ENCODE data around the gene GPC6.

The GPC6 gene

DNA sequence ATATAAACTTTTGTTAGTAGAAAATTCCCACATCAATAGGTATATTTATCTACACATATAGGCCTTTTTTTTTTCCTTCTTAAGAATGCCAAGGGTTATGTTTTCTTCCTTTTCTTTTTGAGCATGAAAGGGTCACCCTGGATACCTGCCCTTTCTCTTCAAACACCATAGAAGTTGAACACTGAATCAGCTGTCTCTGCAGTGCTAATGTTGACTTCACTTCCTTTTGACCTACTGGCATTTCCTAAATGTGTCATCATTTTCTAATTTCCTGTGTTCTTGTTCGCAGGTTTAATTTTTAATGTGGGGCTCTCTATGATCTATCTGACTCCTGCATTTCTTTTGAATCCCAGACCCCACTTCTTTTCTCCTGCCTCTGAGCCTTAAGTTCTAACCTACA, 532.0 kb downstream of the GPC6 start:
- H3K27ac Mint-ChIP-seq: no peak overlapping the region
- H3K4me1 Mint-ChIP-seq: peaks cover 14% of the 10 kb centered on the region
- no peak overlapping the region for H3K4me3 Mint-ChIP-seq
- no peaks in the 10 kb centered on the region for H3K9me3 Mint-ChIP-seq
- H3K36me3 Mint-ChIP-seq (ENCODE audit: low read depth): peaks cover 9% of the 10 kb centered on the region
- no peaks in the 10 kb centered on the region for H3K27me3 Mint-ChIP-seq (ENCODE audit: low read depth, poor library complexity)
- TF ChIP-seq, protein P1, sequence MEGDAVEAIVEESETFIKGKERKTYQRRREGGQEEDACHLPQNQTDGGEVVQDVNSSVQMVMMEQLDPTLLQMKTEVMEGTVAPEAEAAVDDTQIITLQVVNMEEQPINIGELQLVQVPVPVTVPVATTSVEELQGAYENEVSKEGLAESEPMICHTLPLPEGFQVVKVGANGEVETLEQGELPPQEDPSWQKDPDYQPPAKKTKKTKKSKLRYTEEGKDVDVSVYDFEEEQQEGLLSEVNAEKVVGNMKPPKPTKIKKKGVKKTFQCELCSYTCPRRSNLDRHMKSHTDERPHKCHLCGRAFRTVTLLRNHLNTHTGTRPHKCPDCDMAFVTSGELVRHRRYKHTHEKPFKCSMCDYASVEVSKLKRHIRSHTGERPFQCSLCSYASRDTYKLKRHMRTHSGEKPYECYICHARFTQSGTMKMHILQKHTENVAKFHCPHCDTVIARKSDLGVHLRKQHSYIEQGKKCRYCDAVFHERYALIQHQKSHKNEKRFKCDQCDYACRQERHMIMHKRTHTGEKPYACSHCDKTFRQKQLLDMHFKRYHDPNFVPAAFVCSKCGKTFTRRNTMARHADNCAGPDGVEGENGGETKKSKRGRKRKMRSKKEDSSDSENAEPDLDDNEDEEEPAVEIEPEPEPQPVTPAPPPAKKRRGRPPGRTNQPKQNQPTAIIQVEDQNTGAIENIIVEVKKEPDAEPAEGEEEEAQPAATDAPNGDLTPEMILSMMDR (IDR thresholded peaks at IDR 0.05): no peak
- no peak for DNase-seq

GRCh38 chr13:93762708-93763426, 536.3 kb downstream of the GPC6 start:
- DNase-seq: no peak
- Mint-ChIP-seq H3K4me1 (peaks cover 23% of the 10 kb centered on the region), H3K4me3 (no peak overlapping the region), H3K9me3 (no peaks in the 10 kb centered on the region), H3K27me3 (ENCODE audit: low read depth, poor library complexity) (no peaks in the 10 kb centered on the region), H3K36me3 (ENCODE audit: low read depth) (peaks cover 13% of the 10 kb centered on the region), H3K27ac (no peak overlapping the region)
- TF ChIP-seq, protein P1 (IDR thresholded peaks at IDR 0.05): no peak

GRCh38 chr13:93765062-93765461, 538.5 kb downstream of the GPC6 start:
- TF ChIP-seq, protein P1 (IDR thresholded peaks at IDR 0.05): no peak
- H3K27me3 Mint-ChIP-seq (ENCODE audit: low read depth, poor library complexity): no peaks in the 10 kb centered on the region
- DNase-seq: no peak
- peaks cover 13% of the 10 kb centered on the region for H3K36me3 Mint-ChIP-seq (ENCODE audit: low read depth)
- H3K4me3 Mint-ChIP-seq: no peak overlapping the region
- no peak overlapping the region for H3K27ac Mint-ChIP-seq
- H3K9me3 Mint-ChIP-seq: no peaks in the 10 kb centered on the region
- H3K4me1 Mint-ChIP-seq: peaks cover 33% of the 10 kb centered on the region

DNA sequence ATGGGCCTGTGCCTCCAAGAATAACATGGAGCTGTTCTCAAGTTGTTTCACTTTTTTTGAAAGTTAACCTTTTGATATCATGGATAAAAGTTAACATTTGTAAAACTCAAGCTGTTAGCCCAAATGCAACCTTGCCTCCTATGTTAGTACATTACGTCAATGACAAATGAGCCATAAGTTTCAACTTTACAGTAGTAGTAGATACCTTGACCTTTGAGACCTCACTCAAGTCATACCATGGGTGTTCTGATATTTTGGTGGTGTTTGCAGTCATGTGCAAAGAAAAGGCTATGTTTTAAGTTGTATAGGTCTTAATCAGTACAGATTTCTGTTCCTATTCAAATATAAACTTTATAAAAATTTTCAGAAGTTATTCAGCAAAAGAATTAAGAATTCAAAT, 539.2 kb downstream of the GPC6 start:
- Mint-ChIP-seq H3K9me3 (no peaks in the 10 kb centered on the region), H3K4me1 (peaks cover 41% of the 10 kb centered on the region), H3K4me3 (no peak overlapping the region), H3K27ac (no peak overlapping the region), H3K36me3 (ENCODE audit: low read depth) (peaks cover 13% of the 10 kb centered on the region), H3K27me3 (ENCODE audit: low read depth, poor library complexity) (no peaks in the 10 kb centered on the region)
- no peak for DNase-seq
- TF ChIP-seq, protein P1 (IDR thresholded peaks at IDR 0.05): no peak

- Mint-ChIP-seq H3K27me3 (ENCODE audit: low read depth, poor library complexity) (no peaks in the 10 kb centered on the region), H3K9me3 (no peaks in the 10 kb centered on the region), H3K4me3 (no peak overlapping the region), H3K36me3 (ENCODE audit: low read depth) (peaks cover 12% of the 10 kb centered on the region), H3K27ac (no peak overlapping the region), H3K4me1 (peaks cover 50% of the 10 kb centered on the region)
- TF ChIP-seq, protein P1 (IDR thresholded peaks at IDR 0.05): no peak
- no peak for DNase-seq
Observed at GRCh38 chr13:93766719-93767118, 540.1 kb downstream of the GPC6 start.

All from nephron progenitor cell (in vitro differentiated cells).